Erythroblast (primary cell): ENCODE measurements around the gene MMP7.

ENCODE experiments used
- GATA1 ChIP-seq: IDR thresholded peaks from 2 replicates; pipeline ENCODE4 v1.6.1; 2011; ENCODE audit warnings: low read depth, mild to moderate bottlenecking, control low read depth, low read length, moderate library complexity
- POLR2A ChIP-seq: IDR thresholded peaks from 2 replicates; pipeline ENCODE4 v1.6.1; 2011; ENCODE audit warnings: mild to moderate bottlenecking, low read length

DNA sequence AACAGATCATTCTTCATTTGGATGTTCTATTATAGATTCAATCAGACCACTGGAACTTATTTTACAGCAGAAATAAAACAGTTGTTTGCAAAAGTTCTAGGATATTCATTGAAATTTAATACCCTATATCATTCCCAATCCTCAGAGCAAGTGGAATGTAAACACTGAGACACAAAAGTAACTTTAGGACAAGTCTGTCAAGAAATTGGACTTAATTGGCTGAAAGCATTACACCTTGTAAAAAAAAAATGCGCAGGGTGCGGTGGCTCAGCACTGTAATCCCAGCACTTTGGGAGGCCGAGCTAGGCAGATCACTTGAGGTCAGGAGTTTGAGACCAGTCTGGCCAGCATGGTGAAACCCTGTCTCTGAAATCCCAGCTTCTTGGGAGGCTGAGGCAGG lies 48.1 kb downstream of the MMP7 start:
- TF ChIP-seq POLR2A (no peak), GATA1 (no peak)
